GM13977 (cell line): ENCODE results near the gene SYNE1.

ENCODE experiments used
- DNase-seq: peaks from one replicate; pipeline ENCODE4 v3.0.0; 2012; ENCODE audit warnings: low spot score
- CTCF ChIP-seq: IDR thresholded peaks from 2 replicates; pipeline ENCODE4 v1.5.1; 2012; ENCODE audit warnings: mild to moderate bottlenecking, control low read depth; ENCODE audit not compliant: insufficient read depth; ENCODE audit errors: extremely low read depth, missing control alignments
- in situ Hi-C: fragments of 300-500 bp; cut with MboI; formaldehyde crosslinking; loops from one replicate; pipeline ENCODE4 v1.12.0; 2022; ENCODE audit warnings: low sequenced_read_pairs, low pct_unique_long_range_greater_than_20kb, mixed read lengths, inconsistent platforms; ENCODE audit not compliant: unreplicated experiment

The SYNE1 gene

GRCh38 chr6:152401978-152402377 lies 235.2 kb downstream of the SYNE1 start:
- TF ChIP-seq CTCF, result no peak
- in situ Hi-C loops, result no loop called here
- DNase-seq, result no peak

GRCh38 chr6:152399399-152399798 lies 237.8 kb downstream of the SYNE1 start:
- no peak for TF ChIP-seq CTCF
- no peak for DNase-seq
- in situ Hi-C loops, result no loop called here

GRCh38 chr6:152398993-152399392 lies 238.2 kb downstream of the SYNE1 start:
- no peak for DNase-seq
- TF ChIP-seq CTCF, result no peak
- in situ Hi-C loops, result no loop called here

- DNase-seq, result no peak
- no peak for TF ChIP-seq CTCF
- in situ Hi-C loops, result no loop called here
These were observed 238.8 kb downstream of the SYNE1 start for GRCh38 chr6:152398316-152398715.

GRCh38 chr6:152394303-152394702 lies 242.9 kb downstream of the SYNE1 start:
- no peak for DNase-seq
- TF ChIP-seq CTCF, result no peak
- in situ Hi-C loops, result no loop called here

- in situ Hi-C loops, result no loop called here
- TF ChIP-seq CTCF, result no peak
- no peak for DNase-seq
These were observed 245.8 kb downstream of the SYNE1 start for GRCh38 chr6:152391179-152391880.

- in situ Hi-C loops, result no loop called here
- TF ChIP-seq CTCF, result no peak
- no peak for DNase-seq
These were observed 250.1 kb downstream of the SYNE1 start for GRCh38 chr6:152387091-152387490.
